H4 (cell line): Measurements from ENCODE around the gene ZNF625. TPM values are rescaled to one million over a fixed set of nuclear protein-coding genes. Genes with fewer than 3 reads are reported as not detected.

ENCODE experiments used
- DNase-seq: peaks from one replicate; pipeline ENCODE4 v3.0.0-alpha.2; 2015; ENCODE audit warnings: low spot score
- total RNA-seq: library from RNA; depleted of rRNA; stranded (reverse); fragments of >200 nt; shearing (Covaris generic); gene quantifications from 2 replicates; pipeline ENCODE4 v1.2.3, GENCODE V29; 2014; rRNA removed

The ZNF625 gene
- 3.0 and 6.9 TPM in 2 replicates for total RNA-seq

DNA sequence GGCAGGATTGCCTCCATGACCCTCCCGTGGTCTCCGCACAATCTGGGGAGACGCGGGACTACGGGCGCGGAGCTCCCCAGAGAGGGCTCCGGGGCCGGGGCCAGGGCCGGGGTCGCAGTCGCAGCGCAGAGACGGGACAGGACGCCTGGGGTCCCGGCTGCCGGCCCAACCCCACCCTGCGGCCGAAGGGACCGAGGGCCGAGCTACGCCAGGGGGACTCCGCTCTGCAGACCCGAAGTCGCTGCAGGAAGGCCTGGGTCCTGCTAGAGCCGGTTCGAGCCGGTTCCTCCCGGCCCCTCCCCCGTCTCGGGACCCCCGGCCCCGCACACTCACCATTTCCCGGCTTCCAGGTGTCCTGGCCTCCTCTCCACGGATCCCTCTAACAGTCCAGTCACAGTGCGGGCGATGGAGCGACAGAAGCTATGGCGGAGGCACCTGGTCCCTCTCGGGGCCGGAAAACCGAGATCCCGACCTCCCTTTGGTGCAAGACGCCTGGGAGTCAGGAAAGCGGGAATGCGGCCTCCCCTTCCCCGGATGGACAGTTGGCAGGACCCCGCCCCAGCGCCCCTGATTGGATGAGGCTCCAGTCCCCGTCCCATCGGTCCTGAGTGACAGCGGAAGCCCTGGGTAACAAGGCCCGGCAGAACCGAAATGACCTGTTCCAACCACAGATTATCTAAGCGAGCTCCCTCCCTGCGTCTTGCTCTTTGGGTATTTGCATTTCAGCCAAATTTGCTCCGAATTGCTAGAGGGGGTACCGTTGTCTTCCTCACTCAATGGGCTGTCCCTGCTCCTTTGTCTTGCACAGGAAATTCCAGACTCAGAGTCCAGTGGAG is at the start of gene ZNF625:
Gene ZNF625, minus strand, starts transcription at position 512 of the 836 bp plus-strand sequence. Its CDS starts 176 bp downstream, at position 336.
- DNase-seq, result peak; percentile 81

DNA sequence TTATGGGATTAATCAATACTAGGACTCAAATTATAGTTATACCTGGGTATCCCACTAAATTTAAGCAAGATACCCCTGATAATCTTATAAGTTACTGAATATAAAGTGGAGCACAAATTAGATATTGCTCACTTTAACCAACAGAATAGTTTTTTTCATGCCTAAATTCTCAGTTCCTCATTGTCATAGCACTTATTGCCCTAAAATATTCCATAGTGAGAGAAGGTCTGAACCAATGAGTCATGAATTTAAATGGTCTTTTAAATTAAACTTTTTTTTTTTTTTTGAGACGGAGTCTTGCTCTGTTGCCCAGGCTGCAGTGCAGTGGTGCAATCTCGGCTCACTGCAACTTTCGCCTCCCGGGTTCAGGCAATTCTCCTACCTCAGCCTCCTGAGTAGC is 48.8 kb upstream of the ZNF625 start:
- DNase-seq, result no peak

DNA sequence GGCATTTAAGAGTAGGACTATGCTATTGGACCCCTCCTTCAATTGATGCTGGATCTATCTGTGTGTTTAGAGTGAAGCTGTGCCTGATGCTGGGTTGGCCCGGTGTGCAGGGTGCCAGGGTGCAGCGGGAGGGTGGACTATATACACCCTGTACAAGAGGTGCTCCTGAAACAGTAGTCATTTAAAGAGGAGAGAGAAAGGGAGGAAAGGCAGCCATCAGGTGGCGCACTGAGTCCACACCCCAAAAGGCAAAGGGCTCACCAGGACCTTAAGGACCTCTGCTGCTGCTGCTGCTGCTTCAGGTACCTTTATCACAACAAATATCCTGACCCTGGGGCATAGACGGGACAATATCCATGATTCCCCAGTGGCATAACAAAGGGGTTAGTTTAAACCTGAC is 45.7 kb upstream of the ZNF625 start:
- no peak for DNase-seq

DNA sequence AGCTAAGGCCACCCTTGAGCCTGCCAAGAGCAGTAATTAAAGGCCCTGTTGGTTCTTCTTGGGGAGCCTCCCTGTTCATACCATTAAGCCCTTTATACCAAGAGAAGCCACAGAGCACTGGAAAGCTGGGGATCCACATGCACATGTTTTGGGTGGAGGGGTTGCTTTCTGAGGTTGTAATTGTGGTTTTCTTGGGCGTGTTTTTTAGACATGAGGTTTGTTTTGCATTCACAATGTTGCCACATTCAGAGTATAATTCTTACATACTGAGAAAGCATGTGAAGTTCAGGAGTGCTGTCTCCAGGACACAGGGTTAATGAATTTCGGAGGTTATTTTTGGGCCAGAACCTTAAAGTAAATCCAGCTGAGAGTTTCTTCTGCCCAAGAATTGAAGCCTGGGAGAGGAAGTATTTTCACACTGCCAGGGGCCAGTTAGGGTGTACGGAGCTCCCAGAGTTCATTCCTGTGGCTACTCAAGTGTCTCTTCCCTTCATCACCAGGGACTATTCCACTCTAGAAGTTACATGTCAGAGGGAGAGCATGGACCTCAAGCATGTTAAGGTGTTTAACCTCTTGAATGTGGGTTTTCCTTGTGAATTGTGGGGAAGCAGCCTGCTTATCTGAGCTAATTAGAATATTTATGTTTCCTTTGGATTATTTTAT is 43.4 kb upstream of the ZNF625 start:
- DNase-seq, result no peak

DNA sequence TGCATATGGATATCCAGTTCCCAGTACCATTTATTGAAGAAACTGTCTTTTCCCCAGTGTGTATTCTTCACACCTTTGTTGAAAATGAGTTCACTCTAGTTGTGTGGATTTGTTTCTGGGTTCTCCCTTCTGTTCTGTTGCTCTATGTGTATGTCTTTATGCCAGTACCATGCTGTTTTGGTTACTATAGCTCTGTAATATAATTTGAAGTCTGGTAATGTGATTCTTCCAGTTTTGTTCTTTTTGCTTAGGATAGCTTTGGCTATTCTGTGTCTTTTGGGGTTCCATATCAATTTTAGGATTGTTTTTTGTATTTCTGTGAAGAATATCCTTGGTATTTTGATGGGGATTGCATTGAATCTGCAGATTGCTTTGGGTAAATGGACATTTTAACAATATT is 41.6 kb upstream of the ZNF625 start:
- DNase-seq, result no peak

DNA sequence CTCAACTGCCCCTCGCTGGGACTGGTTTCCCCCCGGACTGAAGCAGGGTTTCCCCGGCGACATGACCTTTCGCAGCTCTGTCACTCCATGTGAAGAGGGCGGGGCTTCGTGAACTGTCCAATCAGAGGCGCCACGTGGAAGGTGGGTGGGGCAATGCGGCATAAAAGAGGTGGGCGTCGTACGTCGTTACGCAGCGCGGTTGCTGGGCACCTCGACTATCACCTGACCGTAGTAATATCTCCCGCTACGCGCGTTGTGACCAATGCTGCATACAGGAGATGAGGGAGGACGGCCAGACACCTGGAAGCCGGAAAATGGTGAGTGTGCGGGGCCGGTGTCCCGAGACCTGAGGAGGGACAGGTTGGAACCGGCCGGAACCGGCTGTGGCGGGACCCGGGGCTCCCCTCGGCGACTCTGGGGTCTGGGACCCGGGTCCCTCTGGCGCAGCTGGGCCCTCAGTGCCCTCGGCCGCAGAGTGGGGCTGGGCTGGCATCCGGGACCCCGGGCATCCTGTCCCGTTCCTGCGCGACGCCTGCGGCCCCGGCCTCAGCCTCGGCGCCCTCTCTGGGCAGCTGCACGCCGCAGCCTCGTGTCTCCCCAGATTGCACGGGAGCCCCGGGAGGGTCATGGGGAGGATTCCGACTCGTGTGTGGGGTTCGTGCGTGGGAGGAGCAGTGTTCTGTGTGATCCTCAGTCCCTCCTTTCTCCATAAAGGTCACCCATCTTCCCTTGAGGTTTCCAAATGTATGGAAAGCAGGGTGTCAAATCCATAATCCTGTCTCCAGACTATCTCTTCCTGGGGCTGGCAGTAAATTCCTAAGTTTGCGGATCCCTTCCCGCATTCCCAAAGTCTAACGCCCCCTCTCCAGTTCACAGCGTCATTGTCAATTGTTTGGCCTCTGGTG is 38.5 kb upstream of the ZNF625 start:
- no peak for DNase-seq

DNA sequence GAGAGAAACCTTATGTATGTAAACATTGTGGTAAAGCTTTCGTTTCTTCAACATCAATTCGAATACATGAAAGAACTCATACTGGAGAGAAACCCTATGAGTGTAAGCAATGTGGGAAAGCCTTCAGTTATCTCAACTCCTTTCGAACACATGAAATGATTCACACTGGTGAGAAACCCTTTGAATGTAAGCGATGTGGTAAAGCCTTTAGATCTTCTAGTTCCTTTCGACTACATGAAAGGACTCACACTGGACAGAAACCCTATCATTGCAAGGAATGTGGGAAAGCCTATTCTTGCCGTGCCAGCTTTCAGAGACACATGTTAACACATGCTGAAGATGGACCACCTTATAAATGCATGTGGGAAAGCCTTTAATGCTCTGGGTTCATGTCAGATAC is 31.1 kb upstream of the ZNF625 start:
- DNase-seq, result no peak

DNA sequence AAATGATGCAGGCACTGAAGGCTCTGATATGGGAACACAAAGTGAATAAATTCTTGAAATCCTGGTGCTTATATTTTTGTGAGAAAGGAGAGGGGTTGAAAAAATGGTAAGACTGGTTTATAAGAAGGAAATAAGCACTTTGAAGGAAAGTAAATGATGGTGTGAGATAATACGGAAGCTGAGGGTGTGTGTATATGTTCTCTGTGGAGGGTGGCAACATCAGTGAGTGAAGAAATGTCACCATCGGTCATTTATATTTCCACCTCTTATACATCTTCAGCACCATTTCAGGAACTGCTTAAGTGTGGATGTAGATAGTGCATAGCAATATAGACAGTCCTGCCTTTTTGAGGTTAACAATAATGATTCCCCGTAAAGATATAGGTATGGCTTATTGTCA is 23.8 kb upstream of the ZNF625 start:
- no peak for DNase-seq

DNA sequence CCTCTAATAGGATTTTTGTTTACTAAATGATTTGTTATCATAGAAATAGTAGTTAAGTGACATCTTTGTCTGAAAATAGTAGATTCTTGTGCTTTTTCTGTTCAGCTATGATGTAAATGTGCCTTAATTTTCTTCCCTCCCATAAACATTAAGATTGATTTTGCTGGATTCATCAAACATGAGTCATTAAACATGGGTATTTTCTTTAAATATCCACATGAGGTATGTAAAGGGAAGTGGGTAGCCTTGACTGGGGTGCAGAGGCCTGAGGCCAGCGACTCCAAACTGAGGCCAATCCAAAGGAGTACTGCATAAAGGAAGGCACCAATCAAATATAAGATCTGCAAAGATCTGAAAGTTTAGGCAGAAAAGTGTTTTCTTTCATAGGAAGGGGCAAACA is 10.1 kb upstream of the ZNF625 start:
- no peak for DNase-seq

DNA sequence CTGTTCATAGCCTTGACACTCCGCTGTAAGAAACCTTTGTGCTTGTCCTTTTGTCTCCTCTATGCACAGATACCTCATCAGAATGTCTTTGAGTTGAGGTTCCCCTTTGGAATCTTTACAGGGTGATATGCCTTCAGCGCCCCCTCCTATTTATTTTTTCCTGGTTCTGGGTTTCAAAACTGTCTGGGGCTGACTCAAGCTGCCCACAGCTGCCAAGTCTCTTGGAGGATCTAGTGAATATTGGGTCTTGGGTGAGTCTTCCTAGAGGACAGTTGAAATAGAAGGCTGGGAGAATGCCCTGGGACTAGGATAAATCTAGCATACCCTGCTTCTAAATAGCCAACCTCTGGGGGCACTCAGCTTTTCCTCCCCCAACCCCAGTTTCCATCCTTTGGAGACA is 7.3 kb upstream of the ZNF625 start:
- no peak for DNase-seq

DNA sequence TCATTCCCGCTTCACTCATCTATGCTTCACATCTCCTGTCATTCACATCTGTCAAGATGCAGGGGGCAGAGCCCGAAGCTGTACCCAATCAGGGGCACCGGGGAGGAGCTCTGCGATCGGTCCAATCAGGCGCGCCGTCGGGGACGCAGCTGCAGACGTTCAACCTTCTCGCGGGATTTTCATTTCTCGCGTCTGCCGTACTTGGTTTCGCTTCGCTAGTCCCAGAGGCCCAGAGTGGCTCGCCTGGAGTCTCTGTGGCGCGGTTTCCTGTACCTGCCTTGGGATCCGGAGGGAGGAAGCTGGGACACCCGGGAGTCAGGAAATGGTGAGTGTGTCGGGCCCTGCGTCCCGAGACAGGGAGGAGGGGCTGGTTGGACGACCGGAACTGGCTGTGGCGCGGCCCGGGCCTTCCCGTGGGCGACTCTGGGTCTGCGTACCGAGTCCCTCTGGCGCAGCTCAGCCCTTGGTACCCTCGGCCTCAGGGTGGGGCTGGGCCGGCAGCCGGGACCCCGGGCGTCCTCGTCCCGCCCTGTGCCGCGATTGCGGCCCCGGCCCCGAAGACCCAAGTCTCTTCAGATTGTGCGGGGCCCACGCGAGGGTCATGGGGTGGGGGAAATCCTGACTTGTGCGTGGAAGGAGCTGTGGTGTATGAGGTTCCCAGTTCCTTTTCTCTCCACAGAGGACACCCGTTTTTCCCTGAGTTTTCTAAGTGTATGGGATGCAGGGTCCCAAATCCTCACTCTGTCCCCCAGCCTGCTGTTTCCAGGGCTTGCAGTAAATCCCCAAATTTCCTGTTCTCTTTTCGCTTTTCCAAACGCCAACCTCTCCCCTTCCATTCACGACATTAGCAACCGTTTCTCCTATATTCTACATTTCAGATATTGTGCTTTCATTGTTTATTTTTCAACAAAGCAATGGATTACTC is 6.6 kb upstream of the ZNF625 start, which contains the start of gene ZNF136:
Gene ZNF136, plus strand, starts transcription at position 215 of the 925 bp plus-strand sequence. Its CDS starts 108 bp downstream, at position 323.
- DNase-seq, result peak; percentile 91

DNA sequence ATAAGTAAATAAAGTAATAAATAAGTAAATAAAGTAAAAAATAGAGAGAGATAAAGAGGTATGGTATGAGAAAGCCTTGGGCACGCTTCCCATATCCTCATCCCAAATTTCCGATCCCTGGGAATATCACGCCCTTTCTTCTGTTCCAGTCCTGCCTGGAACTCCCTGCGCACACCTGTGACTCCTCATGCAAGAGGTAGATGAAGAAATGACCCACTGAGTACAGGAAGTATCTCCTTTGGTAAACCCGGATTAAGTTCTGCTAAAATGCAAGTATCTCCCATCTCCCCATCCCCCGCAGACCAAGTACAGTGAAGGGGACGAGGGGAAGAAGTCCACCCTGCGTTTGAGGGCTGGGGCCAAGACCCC is 6.0 kb upstream of the ZNF625 start:
- no peak for DNase-seq

DNA sequence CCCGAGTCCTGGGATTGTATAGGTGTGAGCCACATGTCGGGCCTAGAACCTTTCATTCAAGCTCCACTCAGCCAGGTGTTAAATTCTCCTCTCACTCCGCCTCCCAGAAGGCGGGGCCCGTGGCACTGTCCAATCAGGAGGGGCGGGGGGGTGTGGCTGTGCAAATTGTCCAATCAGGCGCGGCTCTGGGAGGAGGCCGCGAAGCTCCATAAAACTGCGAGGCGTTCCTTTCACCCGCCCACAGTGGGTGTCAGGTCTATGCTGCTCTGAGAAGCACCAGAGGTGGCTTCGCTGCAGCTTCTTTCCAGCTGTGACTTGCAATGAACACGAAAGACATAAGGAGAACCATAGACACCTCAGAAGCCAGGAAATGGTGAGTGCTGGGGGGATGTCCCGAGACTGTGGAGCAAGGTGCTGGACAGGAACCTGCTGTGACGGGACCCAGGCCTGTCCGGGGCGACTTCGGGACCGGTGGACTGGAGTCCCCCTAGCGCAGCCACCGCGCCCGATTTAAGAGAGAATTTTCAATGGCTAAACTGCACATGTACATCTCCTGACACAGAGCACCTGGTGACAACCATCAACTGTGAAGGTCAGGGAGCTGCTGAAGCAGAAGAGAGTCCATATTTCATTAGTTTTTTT is 3.4 kb upstream of the ZNF625 start:
- DNase-seq, result no peak

DNA sequence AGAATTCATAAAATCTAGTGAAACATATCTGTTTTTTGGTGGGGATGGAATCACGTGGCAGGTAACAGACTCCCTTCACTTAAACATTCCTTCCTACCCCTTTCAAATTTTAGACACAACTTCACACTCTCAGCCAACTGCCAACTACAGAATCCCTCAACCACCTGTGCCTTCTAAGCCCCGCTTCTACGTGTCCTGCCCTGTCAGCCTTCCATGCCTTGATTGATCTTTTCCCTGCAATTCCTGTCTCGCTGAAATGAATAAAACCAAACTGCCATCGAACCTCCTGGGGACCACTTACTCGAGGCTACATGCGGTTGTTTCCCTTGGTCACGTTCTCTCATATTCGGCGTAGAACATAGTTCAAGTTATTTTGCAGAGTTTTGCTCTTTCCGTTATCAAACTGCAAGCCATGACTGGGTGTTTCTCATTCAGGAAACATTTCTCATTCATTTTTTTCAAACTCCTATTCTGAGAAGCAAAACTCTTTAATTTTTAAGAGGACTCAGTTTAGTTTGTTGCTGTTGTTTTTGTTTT is 1.1 kb downstream of the ZNF625 start:
- no peak for DNase-seq

DNA sequence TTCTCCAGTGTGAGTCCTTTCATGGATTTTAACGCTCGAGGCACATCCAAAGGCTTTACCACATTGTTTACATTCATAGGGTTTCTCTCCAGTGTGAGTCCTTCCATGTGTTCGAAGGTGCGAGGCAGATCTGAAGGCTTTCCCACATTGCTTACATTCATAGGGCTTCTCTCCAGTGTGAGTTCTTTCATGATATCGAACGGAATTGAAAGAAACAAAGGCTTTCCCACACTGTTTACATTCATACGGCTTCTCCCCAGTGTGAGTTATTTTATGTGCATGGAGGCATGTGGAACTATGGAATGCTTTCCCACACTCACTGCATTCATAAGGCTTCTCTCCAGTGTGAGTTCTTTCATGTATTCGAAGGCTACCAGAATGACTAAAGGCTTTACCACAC is 11.2 kb downstream of the ZNF625 start:
- DNase-seq, result no peak

DNA sequence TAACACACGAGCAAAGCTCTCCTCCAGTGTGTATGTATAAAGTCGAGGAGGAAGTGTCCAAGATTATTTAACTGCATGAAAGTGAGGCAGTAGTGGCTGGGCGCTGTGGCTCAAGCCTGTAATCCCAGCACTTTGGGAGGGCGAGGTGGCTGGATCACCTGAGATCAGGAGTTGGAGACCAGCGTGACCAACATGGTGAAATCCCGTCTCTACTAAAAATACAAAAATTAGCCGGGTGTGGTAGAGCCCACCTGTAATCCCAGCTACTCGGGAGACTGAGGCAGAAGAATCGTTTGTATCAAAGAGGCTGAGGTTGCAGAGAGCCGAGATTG is 15.2 kb downstream of the ZNF625 start:
- DNase-seq, result no peak

DNA sequence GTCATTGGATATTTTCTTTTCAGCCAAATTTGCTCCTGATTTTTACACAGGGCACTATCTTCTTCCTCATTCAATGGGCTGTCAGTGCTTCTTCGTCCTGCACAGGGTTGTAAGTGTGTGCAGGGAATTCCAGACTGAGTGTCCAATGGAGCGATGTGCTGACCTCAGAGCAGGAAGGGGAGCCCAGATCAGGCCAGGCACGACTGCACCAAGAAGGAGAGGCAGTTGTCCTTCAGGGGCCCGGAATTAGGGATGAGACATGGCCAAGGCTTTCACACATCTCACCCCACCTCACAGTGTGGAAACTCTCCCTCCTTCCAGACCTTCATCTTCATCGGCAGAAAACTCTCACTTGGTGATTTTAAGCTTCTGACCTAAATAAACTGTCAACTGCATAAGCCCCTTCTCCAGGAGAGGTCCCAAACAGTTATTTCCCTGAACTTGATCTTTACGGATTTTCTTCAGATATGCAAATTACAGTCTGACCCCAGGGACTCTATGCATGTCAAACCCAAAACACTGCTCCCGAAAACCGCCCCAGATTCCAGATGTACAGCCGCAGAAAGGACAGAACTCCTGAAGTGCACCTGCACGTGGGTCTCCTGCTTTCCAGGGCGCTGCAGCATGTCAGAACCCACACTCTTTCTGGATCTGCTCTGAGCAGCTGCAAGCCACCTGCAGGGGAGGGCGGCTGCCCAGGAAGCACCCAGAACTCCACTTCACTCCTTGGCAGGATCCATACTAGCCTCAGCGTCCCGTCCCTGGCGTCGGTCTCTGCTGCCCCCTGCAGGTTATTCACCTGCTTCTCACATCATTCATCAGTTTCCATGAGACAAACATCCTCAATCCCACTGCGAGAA is 15.8 kb downstream of the ZNF625 start:
- DNase-seq, result peak; percentile 76

DNA sequence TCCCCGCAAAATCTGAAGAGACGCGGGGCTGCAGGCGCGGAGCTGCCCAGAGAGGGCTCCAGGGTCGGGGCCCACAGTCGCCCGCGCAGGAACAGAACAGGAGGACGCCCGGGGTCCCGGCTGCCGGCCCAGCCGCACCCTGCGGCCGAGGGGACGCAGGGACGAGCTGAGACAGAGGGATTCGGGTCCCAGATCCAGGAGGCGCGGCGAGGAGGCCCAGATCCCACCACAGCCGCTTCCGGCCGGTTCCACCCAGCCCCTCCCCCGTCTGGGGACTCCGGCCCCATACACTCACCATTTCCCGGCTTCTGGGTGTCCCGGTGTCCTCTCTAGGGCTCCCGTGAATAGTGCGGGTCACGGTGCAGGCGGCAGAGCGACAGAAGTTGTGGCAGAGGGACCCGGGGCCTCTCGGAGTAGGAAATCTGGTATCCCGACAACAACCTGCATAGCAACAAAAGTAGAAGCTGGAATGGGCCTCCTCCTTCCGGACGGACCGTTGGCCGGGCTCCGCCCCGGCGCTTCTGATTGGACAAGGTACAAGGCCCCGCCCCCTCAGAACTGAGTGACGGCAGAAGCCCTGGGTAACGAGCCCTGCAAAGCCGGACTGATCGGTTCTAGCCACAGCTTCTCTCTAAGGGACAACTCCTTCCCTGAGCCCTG is 16.5 kb downstream of the ZNF625 start, which contains the start of gene ZNF20:
Gene ZNF20, minus strand, starts transcription at position 466 of the 660 bp plus-strand sequence. Its CDS starts 168 bp downstream, at position 298.
- peak; percentile 83 for DNase-seq

DNA sequence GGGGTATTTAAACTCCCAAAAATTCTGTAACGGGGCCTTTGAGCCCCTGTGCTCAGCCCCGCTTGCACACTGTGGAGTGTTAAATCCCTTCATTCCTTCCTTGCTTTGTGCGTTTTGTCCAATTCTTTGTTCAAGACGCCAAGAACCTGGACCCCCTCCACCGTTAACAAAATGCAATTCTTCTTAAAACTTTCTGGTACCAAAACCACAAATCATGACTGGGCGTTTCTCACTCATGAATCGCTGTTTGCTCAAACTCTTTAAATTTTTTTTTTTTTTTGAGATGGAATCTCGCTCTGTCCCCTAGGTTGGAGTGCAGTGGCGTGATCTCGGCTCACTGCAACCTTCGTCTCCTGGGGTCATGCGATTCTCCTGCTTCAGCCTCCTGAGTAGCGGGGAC is 17.3 kb downstream of the ZNF625 start:
- no peak for DNase-seq
